H9 (cell line): ENCODE results near the gene ARHGEF7. TPM values are rescaled to one million over a fixed set of nuclear protein-coding genes. Genes with fewer than 3 reads are reported as not detected.

Source experiments
- DNase-seq: peaks from one replicate; pipeline ENCODE4 v3.0.0-alpha.2; 2017
- H2AFZ ChIP-seq: one replicate; pipeline ENCODE4 v1.6.1; 2013; ENCODE audit warnings: mild to moderate bottlenecking, low read length, control low read depth, moderate library complexity
- H2AK5ac ChIP-seq: 2 replicates; pipeline ENCODE4 v1.6.1; 2013; ENCODE audit warnings: low read length, control low read depth, mixed read lengths; ENCODE audit not compliant: insufficient read length
- H2BK120ac ChIP-seq: one replicate; pipeline ENCODE4 v1.6.1; 2013; ENCODE audit warnings: low read depth, mild to moderate bottlenecking, low read length, control low read depth, inconsistent platforms; ENCODE audit not compliant: poor library complexity, severe bottlenecking
- H2BK12ac ChIP-seq: 2 replicates; pipeline ENCODE4 v1.6.1; 2013; ENCODE audit warnings: low read length, control low read depth, mixed read lengths, low read depth; ENCODE audit not compliant: insufficient read length
- H2BK15ac ChIP-seq: 2 replicates; pipeline ENCODE4 v1.6.1; 2013; ENCODE audit warnings: low read depth, low read length, control low read depth
- H2BK20ac ChIP-seq: one replicate; pipeline ENCODE4 v1.6.1; 2013; ENCODE audit warnings: low read depth, mild to moderate bottlenecking, low read length, control low read depth, inconsistent platforms; ENCODE audit not compliant: poor library complexity, severe bottlenecking
- H2BK5ac ChIP-seq: 2 replicates; pipeline ENCODE4 v1.6.1; 2013; ENCODE audit warnings: low read length, control low read depth, mixed read lengths; ENCODE audit not compliant: insufficient read length
- H3K14ac ChIP-seq: 2 replicates; pipeline ENCODE4 v1.6.1; 2013; ENCODE audit warnings: low read length, control low read depth; ENCODE audit not compliant: insufficient read depth
- H3K18ac ChIP-seq: 2 replicates; pipeline ENCODE4 v1.6.1; 2013; ENCODE audit warnings: low read depth, mild to moderate bottlenecking, mixed read lengths, low read length, control low read depth; ENCODE audit not compliant: insufficient read length
- H3K23ac ChIP-seq: 2 replicates; pipeline ENCODE4 v1.6.1; 2013; ENCODE audit warnings: low read length, control low read depth, mixed read lengths, low read depth; ENCODE audit not compliant: insufficient read length
- H3K23me2 ChIP-seq: 2 replicates; pipeline ENCODE4 v1.6.1; 2013; ENCODE audit warnings: low read depth, mild to moderate bottlenecking, mixed read lengths, low read length, control low read depth; ENCODE audit not compliant: insufficient read length, poor library complexity, severe bottlenecking
- H3K27ac ChIP-seq: 2 replicates; pipeline ENCODE4 v1.5.1; 2013; ENCODE audit warnings: low read length, control low read depth, mixed read lengths, low read depth; ENCODE audit not compliant: insufficient read length
- H3K27me3 ChIP-seq: 2 replicates; pipeline ENCODE4 v1.6.1; 2013; ENCODE audit warnings: low read length, control low read depth, inconsistent platforms; ENCODE audit not compliant: insufficient read depth
- H3K4ac ChIP-seq: 2 replicates; pipeline ENCODE4 v1.6.1; 2013; ENCODE audit warnings: low read depth, mild to moderate bottlenecking, control low read depth, inconsistent platforms, low read length, moderate library complexity
- H3K4me1 ChIP-seq: 2 replicates; pipeline ENCODE4 v1.6.1; 2013; ENCODE audit warnings: low read length, control low read depth, inconsistent platforms; ENCODE audit not compliant: insufficient read depth
- H3K4me2 ChIP-seq: 2 replicates; pipeline ENCODE4 v1.6.1; 2013; ENCODE audit warnings: low read length, control low read depth, mixed read lengths; ENCODE audit not compliant: insufficient read length, insufficient read depth
- H3K56ac ChIP-seq: 2 replicates; pipeline ENCODE4 v1.6.1; 2013; ENCODE audit warnings: low read depth, mild to moderate bottlenecking, mixed read lengths, low read length, control low read depth; ENCODE audit not compliant: insufficient read length
- H3K79me1 ChIP-seq: 2 replicates; pipeline ENCODE4 v1.6.1; 2013; ENCODE audit warnings: low read depth, mild to moderate bottlenecking, moderate library complexity, low read length, control low read depth, inconsistent platforms; ENCODE audit not compliant: insufficient read depth, poor library complexity, severe bottlenecking
- H3K79me2 ChIP-seq: 2 replicates; pipeline ENCODE4 v1.6.1; 2013; ENCODE audit warnings: low read length, control low read depth, inconsistent platforms; ENCODE audit not compliant: insufficient read depth
- H3K9ac ChIP-seq: 2 replicates; pipeline ENCODE4 v1.6.1; 2013; ENCODE audit warnings: low read length, control low read depth, mixed read lengths; ENCODE audit not compliant: insufficient read length; ENCODE audit errors: extremely low read depth
- H3K9me3 ChIP-seq: one replicate; pipeline ENCODE4 v1.6.1; 2013; ENCODE audit warnings: low read depth, low read length, inconsistent platforms; ENCODE audit not compliant: control insufficient read depth
- H3T11ph ChIP-seq: one replicate; pipeline ENCODE4 v1.6.1; 2013; ENCODE audit warnings: mild to moderate bottlenecking, low read length, control low read depth, inconsistent platforms
- H4K20me1 ChIP-seq: one replicate; pipeline ENCODE4 v1.6.1; 2013; ENCODE audit not compliant: control insufficient read depth, insufficient read length, insufficient read depth
- H4K5ac ChIP-seq: 2 replicates; pipeline ENCODE4 v1.6.1; 2013; ENCODE audit warnings: low read depth, mild to moderate bottlenecking, mixed read lengths, low read length, control low read depth; ENCODE audit not compliant: insufficient read length
- H4K8ac ChIP-seq: replicated peaks from 2 replicates; pipeline ENCODE4 v1.6.1; 2013; ENCODE audit warnings: low read length, control low read depth, mixed read lengths, low read depth; ENCODE audit not compliant: insufficient read length
- H4K91ac ChIP-seq: 2 replicates; pipeline ENCODE4 v1.6.1; 2013; ENCODE audit warnings: low read depth, mild to moderate bottlenecking, moderate library complexity, mixed read lengths, low read length, control low read depth; ENCODE audit not compliant: insufficient read length
- H3K27ac Mint-ChIP-seq, 3 experiments: 2 replicates in 2 of 3; 3 replicates in 1 of 3; pipeline ENCODE4 v1.8.0; 2020 to 2021; ENCODE audit warnings: mixed read lengths in 3 of 3, mild to moderate bottlenecking in 1 of 3, moderate library complexity in 1 of 3
- H3K27me3 Mint-ChIP-seq: 2 replicates; pipeline ENCODE4 v1.8.0; 2021; ENCODE audit warnings: low read depth, mild to moderate bottlenecking, moderate library complexity, mixed read lengths
- H3K36me3 Mint-ChIP-seq, 3 experiments: 2 replicates in 2 of 3; 3 replicates in 1 of 3; pipeline ENCODE4 v1.8.0; 2020 to 2021; ENCODE audit warnings: low read depth in 3 of 3, mixed read lengths in 3 of 3; ENCODE audit not compliant: insufficient read depth in 1 of 3
- H3K4me1 Mint-ChIP-seq, 2 experiments: 2 replicates each; pipeline ENCODE4 v1.8.0; 2020; ENCODE audit warnings: mixed read lengths in 2 of 2
- H3K4me3 Mint-ChIP-seq, 2 experiments: 2 replicates in 1 of 2; 3 replicates in 1 of 2; pipeline ENCODE4 v1.8.0; 2020 to 2021; ENCODE audit warnings: mild to moderate bottlenecking in 2 of 2, mixed read lengths in 2 of 2, moderate library complexity in 1 of 2
- H3K9me3 Mint-ChIP-seq, 2 experiments: 2 replicates in 1 of 2; 3 replicates in 1 of 2; pipeline ENCODE4 v1.8.0; 2020; ENCODE audit warnings: mild to moderate bottlenecking in 2 of 2, mixed read lengths in 2 of 2, moderate library complexity in 1 of 2
- WGBS: extraction: QIAGEN DNeasy Blood & Tissue Kit; methylation state at CpG from one replicate; pipeline ENCODE4 v1.1.7; 2013; ENCODE audit warnings: missing lambda C conversion rate, low lambda C conversion rate, mixed read lengths; ENCODE audit not compliant: insufficient read length; ENCODE audit errors: extremely low coverage; 5-methylcytosine and 5-hydroxymethylcytosine counted together
- total RNA-seq: library from RNA; stranded (reverse); gene quantifications from 2 replicates; pipeline ENCODE4 v1.2.1, GENCODE V29; 2021
- TF ChIP-seq, protein P1 (sequence below): fragments of 200-600 bp; sonication (generic); conservative IDR thresholded peaks from 3 replicates; pipeline ENCODE4 v1.8.0; 2021; ENCODE audit warnings: antibody characterized with exemption, mild to moderate bottlenecking

The ARHGEF7 gene
- total RNA-seq, 1 experiment from 2014 or later, result 51.9 TPM

DNA sequence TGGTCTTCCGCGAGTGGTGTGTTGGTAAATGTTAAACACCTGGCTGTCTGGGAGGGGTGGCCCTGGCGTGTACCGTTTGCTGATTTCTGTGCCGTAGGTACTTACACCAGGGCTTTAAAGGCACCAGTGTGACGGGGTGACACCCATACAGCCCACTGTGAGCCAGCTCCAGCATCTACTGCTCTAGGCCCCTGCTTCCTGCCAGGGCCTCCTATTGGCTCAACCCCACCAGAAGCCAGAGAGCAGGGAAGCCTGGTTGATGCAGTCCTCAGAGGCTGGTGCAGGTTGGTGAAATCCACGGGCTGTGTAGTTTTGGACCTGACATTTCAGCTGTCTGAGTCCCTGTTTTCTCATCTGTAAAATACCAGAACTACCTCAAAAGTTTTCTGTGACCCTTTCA, 30.4 kb downstream of the ARHGEF7 start:
- Histone ChIP-seq H4K91ac (no peak overlapping the region), H3K18ac (no peak overlapping the region), H3K27ac (no peak overlapping the region), H3K23me2 (no peaks in the 10 kb centered on the region), H3K27me3 (no peaks in the 10 kb centered on the region), H3K23ac (no peak overlapping the region), H3K79me2 (no peaks in the 10 kb centered on the region), H3K56ac (no peak overlapping the region), H2AFZ (no peak overlapping the region), H4K8ac (no peak overlapping the region), H2BK20ac (no peak overlapping the region), H2BK120ac (no peak overlapping the region), H3K9ac (no peak overlapping the region), H2BK12ac (no peak overlapping the region), H3K79me1 (no peaks in the 10 kb centered on the region), H3T11ph (no peak overlapping the region), H3K14ac (no peak overlapping the region), H2BK15ac (no peak overlapping the region), H2AK5ac (no peak overlapping the region), H3K9me3 (no peaks in the 10 kb centered on the region), H3K4me1 (no peaks in the 10 kb centered on the region), H4K20me1 (peaks cover 3% of the 10 kb centered on the region), H3K4ac (no peak overlapping the region), H3K4me2 (no peak overlapping the region), H2BK5ac (no peak overlapping the region), H4K5ac (no peak overlapping the region)
- H3K27ac Mint-ChIP-seq, result no peak overlapping the region
- no peaks in the 10 kb centered on the region for H3K9me3 Mint-ChIP-seq
- H3K36me3 Mint-ChIP-seq, result no peaks in the 10 kb centered on the region
- TF ChIP-seq, protein P1, sequence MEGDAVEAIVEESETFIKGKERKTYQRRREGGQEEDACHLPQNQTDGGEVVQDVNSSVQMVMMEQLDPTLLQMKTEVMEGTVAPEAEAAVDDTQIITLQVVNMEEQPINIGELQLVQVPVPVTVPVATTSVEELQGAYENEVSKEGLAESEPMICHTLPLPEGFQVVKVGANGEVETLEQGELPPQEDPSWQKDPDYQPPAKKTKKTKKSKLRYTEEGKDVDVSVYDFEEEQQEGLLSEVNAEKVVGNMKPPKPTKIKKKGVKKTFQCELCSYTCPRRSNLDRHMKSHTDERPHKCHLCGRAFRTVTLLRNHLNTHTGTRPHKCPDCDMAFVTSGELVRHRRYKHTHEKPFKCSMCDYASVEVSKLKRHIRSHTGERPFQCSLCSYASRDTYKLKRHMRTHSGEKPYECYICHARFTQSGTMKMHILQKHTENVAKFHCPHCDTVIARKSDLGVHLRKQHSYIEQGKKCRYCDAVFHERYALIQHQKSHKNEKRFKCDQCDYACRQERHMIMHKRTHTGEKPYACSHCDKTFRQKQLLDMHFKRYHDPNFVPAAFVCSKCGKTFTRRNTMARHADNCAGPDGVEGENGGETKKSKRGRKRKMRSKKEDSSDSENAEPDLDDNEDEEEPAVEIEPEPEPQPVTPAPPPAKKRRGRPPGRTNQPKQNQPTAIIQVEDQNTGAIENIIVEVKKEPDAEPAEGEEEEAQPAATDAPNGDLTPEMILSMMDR, result no peak
- H3K4me1 Mint-ChIP-seq, result no peaks in the 10 kb centered on the region
- no peak overlapping the region for H3K4me3 Mint-ChIP-seq
- WGBS, result no CpG with 5 or more reads among the region's 7 CpGs
- DNase-seq, result no peak
- H3K27me3 Mint-ChIP-seq, result peaks cover 33% of the 10 kb centered on the region
